Retinal pigment epithelial cell (primary cell): ENCODE results near the gene SMAD5.

Source experiments
- DNase-seq: peaks from one replicate; pipeline ENCODE4 v3.0.0-alpha.2; 2010; ENCODE audit warnings: low read depth
- H3K4me3 ChIP-seq: 2 replicates; pipeline ENCODE4 v1.5.1; 2011; ENCODE audit warnings: mild to moderate bottlenecking, low read length, control low read depth, moderate library complexity
- CTCF ChIP-seq: conservative IDR thresholded peaks from 2 replicates; pipeline ENCODE4 v1.5.1; 2011; ENCODE audit warnings: low read depth, low read length, control low read depth, inconsistent platforms

Gene SMAD5

DNA sequence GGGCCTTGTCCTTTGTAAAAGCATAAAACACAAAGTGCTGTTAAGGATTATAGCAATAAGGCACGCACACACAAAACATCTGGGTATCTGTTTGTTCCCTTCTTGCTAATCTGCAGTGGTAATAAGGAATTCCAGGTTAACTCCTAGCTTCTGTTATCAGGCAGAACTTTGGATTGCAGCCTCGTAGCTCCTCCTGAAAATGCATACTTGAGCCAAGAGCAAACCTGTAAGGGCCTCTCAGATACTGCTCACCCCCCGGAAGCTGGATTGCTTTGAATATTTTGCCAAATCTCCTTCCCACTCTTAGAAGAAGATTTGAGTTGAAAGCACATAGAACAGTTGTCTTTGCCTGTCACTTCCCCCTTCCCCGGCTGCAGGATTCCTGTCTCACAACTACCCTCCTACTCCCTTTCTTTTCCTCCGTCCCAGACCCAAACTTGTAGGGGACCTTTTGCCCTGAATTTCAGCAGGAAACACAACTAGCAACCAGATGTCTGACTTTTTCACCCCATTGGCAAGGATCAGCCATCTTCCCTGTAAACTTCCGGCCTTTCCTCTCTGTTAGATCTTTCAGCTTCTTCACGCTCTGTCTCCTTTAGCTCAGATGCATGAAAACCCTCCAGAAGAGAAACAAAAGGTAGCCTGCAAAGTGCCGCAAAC is 28.2 kb upstream of the SMAD5 start:
- TF ChIP-seq CTCF = no peak
- H3K4me3 ChIP-seq = no peak overlapping the region
- DNase-seq = no peak

GRCh38 chr5:136106351-136107031 is 26.2 kb upstream of the SMAD5 start:
- DNase-seq = no peak
- H3K4me3 ChIP-seq = no peak overlapping the region
- no peak for TF ChIP-seq CTCF

- TF ChIP-seq CTCF = no peak
- no peak overlapping the region for H3K4me3 ChIP-seq
- DNase-seq = no peak
Observed at GRCh38 chr5:136108180-136108611, 24.4 kb upstream of the SMAD5 start.

- no peak for TF ChIP-seq CTCF
- no peak overlapping the region for H3K4me3 ChIP-seq
- no peak for DNase-seq
Observed at GRCh38 chr5:136108766-136109165, 23.9 kb upstream of the SMAD5 start.

- TF ChIP-seq CTCF = no peak
- H3K4me3 ChIP-seq = no peak overlapping the region
Observed at GRCh38 chr5:136109453-136110135, 23.1 kb upstream of the SMAD5 start.

DNA sequence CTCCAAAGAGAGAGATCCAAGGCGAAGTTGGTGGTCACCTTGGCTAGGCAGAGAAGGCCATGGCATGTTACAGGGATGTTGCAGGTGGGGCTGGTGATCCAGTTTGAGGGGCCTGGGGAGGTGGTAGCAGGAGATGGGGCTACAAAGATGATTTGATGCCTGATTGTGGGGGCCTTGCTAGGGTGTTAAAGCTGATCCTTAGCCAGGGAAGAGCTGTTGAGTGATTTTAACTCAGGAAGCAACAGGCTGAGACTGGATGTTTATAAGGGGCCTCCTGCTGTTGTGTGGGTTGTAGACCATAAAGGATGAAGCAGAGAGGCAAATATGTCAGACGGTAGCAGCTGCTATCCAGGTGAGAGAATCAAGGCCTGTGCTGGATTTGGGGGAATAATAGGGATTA is 19.0 kb upstream of the SMAD5 start:
- DNase-seq = no peak
- no peak for TF ChIP-seq CTCF
- H3K4me3 ChIP-seq = no peak overlapping the region

More at GRCh38 chr5:136109453-136110135, 23.1 kb upstream of the SMAD5 start:
- no peak for DNase-seq
